ENCODE measurements around the gene ANKRD6. TPM values are rescaled to one million over a fixed set of nuclear protein-coding genes. Genes with fewer than 3 reads are reported as not detected.

The ANKRD6 gene
- total and polyA plus RNA-seq, 2 experiments from 2014 or later: 9.3 to 20.9 TPM

DNA sequence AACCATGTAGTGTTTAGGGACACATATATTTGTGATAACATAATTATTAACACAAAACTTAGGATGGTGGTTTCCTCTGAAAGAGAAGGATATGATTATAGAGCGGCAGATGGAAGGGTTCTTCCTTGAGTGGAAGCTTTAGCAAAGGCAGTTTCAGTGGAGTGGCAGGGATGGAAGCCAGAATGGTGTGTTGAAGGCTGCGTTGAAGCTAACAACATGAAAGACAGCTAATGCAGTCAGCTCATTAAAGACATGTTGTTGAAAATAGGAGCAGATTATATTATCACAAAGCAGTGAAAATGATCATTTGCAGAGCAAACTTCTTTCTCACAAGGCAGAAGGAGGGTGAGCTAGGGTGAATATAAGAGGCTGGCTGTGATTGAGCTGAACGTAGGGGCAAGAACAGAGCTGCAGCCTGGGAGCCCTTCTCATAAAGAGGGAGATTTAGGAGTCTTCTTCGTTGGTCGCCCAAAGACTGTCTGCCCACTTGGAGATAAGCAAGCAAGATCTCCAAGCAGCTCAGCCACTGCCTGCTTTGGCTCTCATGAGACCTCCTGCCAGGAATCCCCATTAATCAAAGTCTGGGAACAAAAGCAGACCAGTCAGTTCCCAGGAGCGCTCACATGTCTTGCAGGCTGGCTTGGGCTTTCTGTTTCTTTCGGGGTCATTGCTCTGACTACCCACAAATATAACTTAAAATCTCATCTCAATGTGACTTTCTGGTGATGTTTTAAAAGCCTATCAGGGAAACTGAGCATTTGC, 2.6 kb upstream of the ANKRD6 start:
- H3K9me3 ChIP-seq (ENCODE audit: low read depth): no peaks in the 10 kb centered on the region
- no peaks in the 10 kb centered on the region for H3K27me3 ChIP-seq
- 37% methylated on average over 7 of the region's 7 CpGs for WGBS (ENCODE audit: low lambda C conversion rate, missing lambda C conversion rate)
- H3K27ac ChIP-seq: no peak overlapping the region
- no peak overlapping the region for H2AFZ ChIP-seq
- no peaks in the 10 kb centered on the region for H4K20me1 ChIP-seq (ENCODE audit: insufficient read depth, poor library complexity, severe bottlenecking)
- peaks cover 21% of the 10 kb centered on the region for H3K79me2 ChIP-seq
- H3K4me1 ChIP-seq (ENCODE audit: insufficient read depth): peaks cover 8% of the 10 kb centered on the region
- H3K4me3 ChIP-seq: no peak overlapping the region
- no peak for DNase-seq (ENCODE audit: low spot score)
- TF ChIP-seq, protein P1, sequence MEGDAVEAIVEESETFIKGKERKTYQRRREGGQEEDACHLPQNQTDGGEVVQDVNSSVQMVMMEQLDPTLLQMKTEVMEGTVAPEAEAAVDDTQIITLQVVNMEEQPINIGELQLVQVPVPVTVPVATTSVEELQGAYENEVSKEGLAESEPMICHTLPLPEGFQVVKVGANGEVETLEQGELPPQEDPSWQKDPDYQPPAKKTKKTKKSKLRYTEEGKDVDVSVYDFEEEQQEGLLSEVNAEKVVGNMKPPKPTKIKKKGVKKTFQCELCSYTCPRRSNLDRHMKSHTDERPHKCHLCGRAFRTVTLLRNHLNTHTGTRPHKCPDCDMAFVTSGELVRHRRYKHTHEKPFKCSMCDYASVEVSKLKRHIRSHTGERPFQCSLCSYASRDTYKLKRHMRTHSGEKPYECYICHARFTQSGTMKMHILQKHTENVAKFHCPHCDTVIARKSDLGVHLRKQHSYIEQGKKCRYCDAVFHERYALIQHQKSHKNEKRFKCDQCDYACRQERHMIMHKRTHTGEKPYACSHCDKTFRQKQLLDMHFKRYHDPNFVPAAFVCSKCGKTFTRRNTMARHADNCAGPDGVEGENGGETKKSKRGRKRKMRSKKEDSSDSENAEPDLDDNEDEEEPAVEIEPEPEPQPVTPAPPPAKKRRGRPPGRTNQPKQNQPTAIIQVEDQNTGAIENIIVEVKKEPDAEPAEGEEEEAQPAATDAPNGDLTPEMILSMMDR (IDR thresholded peaks at IDR 0.05; ENCODE audit: poor library complexity): no peak
- TF ChIP-seq EZH2phosphoT487 (IDR thresholded peaks at IDR 0.05; ENCODE audit: low read depth, severe bottlenecking, unreplicated experiment) (no peak), EZH2 (IDR thresholded peaks at IDR 0.05; ENCODE audit: borderline replicate concordance) (no peak)
- no peaks in the 10 kb centered on the region for H3K36me3 ChIP-seq (replicated peaks; ENCODE audit: insufficient read depth, low read depth)
- H3K4me2 ChIP-seq: no peak overlapping the region
- H3K9me2 ChIP-seq (replicated peaks; ENCODE audit: insufficient read depth): no peaks in the 10 kb centered on the region

DNA sequence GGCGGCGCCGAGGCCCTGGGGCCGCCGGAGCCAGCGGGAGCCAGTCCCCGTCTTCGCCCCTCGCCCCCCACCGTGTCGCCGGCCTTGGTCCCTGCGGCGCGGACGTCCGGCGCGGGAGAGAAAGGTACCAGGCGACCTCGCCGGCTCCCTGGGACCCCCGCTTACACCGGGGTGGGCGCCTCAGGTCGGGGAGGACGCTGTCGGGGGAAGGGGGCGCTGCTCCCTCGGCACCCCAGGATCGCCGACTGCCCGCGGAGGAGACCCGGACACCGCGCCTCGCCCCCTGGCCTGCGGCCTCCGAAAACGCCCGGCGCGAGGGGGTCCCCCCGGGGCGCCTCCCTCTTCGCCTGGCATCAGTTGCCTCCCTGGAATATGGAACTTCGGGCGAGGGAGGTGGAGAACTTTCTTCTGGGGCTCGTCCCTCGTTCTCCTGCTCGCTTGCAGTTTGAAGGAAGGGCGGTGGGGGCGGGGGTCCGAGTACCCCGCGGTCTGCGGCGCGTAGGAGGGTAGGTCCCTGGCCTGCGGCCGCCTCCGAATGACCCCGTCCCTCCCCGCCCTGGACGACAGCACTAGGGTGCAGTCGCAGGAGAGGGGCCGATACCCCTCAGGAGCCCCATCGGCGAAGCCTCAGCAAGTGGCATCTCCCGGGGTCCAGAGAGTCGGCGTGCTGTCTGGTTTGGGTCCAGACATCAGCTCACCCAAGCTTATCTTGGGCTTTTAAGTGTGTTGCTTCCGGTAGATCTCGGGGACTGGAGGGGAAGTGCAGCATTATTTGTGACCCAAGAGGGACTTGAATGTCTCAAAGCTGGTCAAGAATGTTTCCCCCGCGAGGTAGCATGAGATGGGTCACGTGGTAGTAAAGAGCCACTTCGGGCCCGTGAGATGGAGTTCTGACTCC, 549 bp downstream of the ANKRD6 start:
- Histone ChIP-seq H4K20me1 (ENCODE audit: insufficient read depth, poor library complexity, severe bottlenecking) (no peaks in the 10 kb centered on the region), H3K27me3 (no peaks in the 10 kb centered on the region), H2AFZ (peak overlapping the region; percentile 96), H3K9me3 (ENCODE audit: low read depth) (no peaks in the 10 kb centered on the region), H3K27ac (peak overlapping the region; percentile 58), H3K4me3 (peak overlapping the region; percentile 100), H3K4me1 (ENCODE audit: insufficient read depth) (peaks cover 8% of the 10 kb centered on the region), H3K79me2 (peaks cover 35% of the 10 kb centered on the region), H3K36me3 (replicated peaks; ENCODE audit: insufficient read depth, low read depth) (no peaks in the 10 kb centered on the region), H3K4me2 (peak overlapping the region; percentile 92), H3K9me2 (replicated peaks; ENCODE audit: insufficient read depth) (no peaks in the 10 kb centered on the region)
- 4% methylated on average over 41 of the region's 80 CpGs for WGBS (ENCODE audit: low lambda C conversion rate, missing lambda C conversion rate)
- TF ChIP-seq, protein P1 (IDR thresholded peaks at IDR 0.05; ENCODE audit: poor library complexity): no peak
- no peak for TF ChIP-seq EZH2 (IDR thresholded peaks at IDR 0.05; ENCODE audit: borderline replicate concordance)
- no peak for TF ChIP-seq EZH2phosphoT487 (IDR thresholded peaks at IDR 0.05; ENCODE audit: low read depth, severe bottlenecking, unreplicated experiment)
- DNase-seq (ENCODE audit: low spot score): peak; percentile 56

DNA sequence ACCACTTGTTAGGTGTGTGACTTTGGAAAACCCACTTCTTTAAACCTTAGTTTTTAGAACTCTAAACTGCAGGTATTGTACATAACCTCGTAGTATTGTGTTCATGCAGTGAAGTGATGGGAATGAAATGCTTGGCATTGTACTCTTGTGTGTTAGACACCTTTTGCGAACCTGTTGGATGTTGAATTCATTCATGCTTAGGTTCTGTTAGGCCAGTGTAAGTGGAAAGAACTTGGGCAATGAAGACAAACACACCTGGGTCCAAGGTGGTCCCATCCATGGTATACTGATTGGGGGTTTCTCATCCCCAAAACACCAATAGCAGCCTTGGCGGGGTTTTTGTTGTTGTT, 1.2 kb downstream of the ANKRD6 start:
- Histone ChIP-seq H3K36me3 (replicated peaks; ENCODE audit: insufficient read depth, low read depth) (no peaks in the 10 kb centered on the region), H3K27me3 (no peaks in the 10 kb centered on the region), H2AFZ (peak overlapping the region; percentile 96), H3K4me3 (peak overlapping the region; percentile 100), H3K9me2 (replicated peaks; ENCODE audit: insufficient read depth) (no peaks in the 10 kb centered on the region), H3K79me2 (peaks cover 41% of the 10 kb centered on the region), H3K9me3 (ENCODE audit: low read depth) (no peaks in the 10 kb centered on the region), H3K27ac (no peak overlapping the region), H4K20me1 (ENCODE audit: insufficient read depth, poor library complexity, severe bottlenecking) (peaks cover 2% of the 10 kb centered on the region), H3K4me2 (peak overlapping the region; percentile 92), H3K4me1 (ENCODE audit: insufficient read depth) (peaks cover 8% of the 10 kb centered on the region)
- DNase-seq (ENCODE audit: low spot score): no peak
- no peak for TF ChIP-seq EZH2 (IDR thresholded peaks at IDR 0.05; ENCODE audit: borderline replicate concordance)
- TF ChIP-seq, protein P1 (IDR thresholded peaks at IDR 0.05; ENCODE audit: poor library complexity): no peak
- TF ChIP-seq EZH2phosphoT487 (IDR thresholded peaks at IDR 0.05; ENCODE audit: low read depth, severe bottlenecking, unreplicated experiment): no peak
- WGBS (ENCODE audit: low lambda C conversion rate, missing lambda C conversion rate): 86% methylated on average over 3 of the region's 3 CpGs
